ENCODE data around the gene KBTBD7. TPM values are rescaled to one million over a fixed set of nuclear protein-coding genes. Genes with fewer than 3 reads are reported as not detected.

The KBTBD7 gene
- total and polyA plus RNA-seq, 2 of the 13 experiments (the other 11 are each of a cell fraction or from before 2014, with no cell fraction given) = 3.6 to 9.0 TPM

DNA sequence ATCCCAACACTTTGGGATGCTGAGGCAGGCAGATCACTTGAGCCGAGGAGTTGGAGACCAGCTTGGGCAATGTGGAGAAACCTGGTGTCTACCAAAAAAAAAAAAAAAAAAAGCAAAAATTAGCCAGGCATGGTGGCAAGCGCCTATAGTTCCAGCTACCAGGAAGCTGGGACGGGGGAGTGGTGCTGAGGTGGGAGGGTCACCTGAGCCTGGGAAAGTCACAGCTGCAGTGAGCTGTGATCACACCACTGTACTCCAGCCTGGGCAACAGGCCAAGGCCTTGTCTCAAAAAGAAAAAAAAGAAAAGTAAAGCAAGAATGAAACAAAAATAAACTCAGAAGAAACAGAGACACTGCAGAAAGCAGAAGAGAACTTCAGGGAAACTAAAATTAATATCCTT, 37.4 kb upstream of the KBTBD7 start:
- 0 out of 2 replicates have a peak, but pooled peaks have one; percentile 16 for TF ChIP-seq ELF3 (CRISPR knock-in tag; IDR thresholded peaks at IDR 0.05)
- TF ChIP-seq DMAP1 (CRISPR knock-in tag; IDR thresholded peaks at IDR 0.05) = no peak
- TF ChIP-seq MTA1 (CRISPR knock-in tag; IDR thresholded peaks at IDR 0.05; ENCODE audit: borderline replicate concordance) = no peak
- 0 out of 2 replicates have a peak, but pooled peaks have one; percentile 40 for TF ChIP-seq ZMYM4 (CRISPR knock-in tag; IDR thresholded peaks at IDR 0.05)
- peak; percentile 32; the same call in 1 of the 2 replicates for TF ChIP-seq ZNF362 (CRISPR knock-in tag; IDR thresholded peaks at IDR 0.05; ENCODE audit: borderline replicate concordance)
- Histone ChIP-seq H3K9me3 (ENCODE audit: low read length) (no peaks in the 10 kb centered on the region), H3K4me3 (replicated peaks in 1 of 3; ENCODE audit: insufficient read depth in 1 of 3, low read depth in 2 of 3, low read length in 3 of 3) (no peak overlapping the region), H3K27me3 (ENCODE audit: control insufficient read depth in 1 of 2, insufficient read depth in 2 of 2, low read length in 2 of 2) (no peaks in the 10 kb centered on the region), H3K36me3 (replicated peaks in 1 of 2; ENCODE audit: control insufficient read depth in 1 of 2, insufficient read depth in 2 of 2, low read length in 2 of 2) (peaks cover 0 to 20% of the 10 kb centered on the region in 2 experiments; a peak in 2 of 5 replicates), H3K9ac (ENCODE audit: insufficient read depth, low read depth, low read length) (no peak overlapping the region), H3K4me2 (ENCODE audit: low read depth, low read length) (no peak overlapping the region), H3K79me2 (ENCODE audit: insufficient read depth, low read length) (no peaks in the 10 kb centered on the region), H4K20me1 (ENCODE audit: insufficient read depth, low read length) (no peaks in the 10 kb centered on the region), H3K27ac (ENCODE audit: extremely low read length, insufficient read depth, low read length) (no peak overlapping the region), H3K4me1 (ENCODE audit: insufficient read depth, low read length) (peaks cover 16% of the 10 kb centered on the region), H2AFZ (ENCODE audit: low read length) (no peak overlapping the region)
- in situ Hi-C loops (cut with HindIII; ENCODE audit: extremely low pct_ligation_motif_present, low pct_unique_long_range_greater_than_20kb) = no loop called here
- ChIA-PET CTCF (ENCODE audit: low intra/inter-chr PET ratio, low total read pairs) (no interaction called here), POLR2A (no interaction called here)
- no TSS peak for BruUV-seq (replicated peaks)
- FAIRE-seq (no peak), DNase-seq (ENCODE audit: low spot score) (peak; percentile 28), ATAC-seq (peak; percentile 77)
- intact Hi-C loops (cut with micrococcal nuclease; ENCODE audit: unreplicated experiment) = no loop called here
- 70% methylated on average over 3 of the region's 3 CpGs for WGBS (ENCODE audit: low lambda C conversion rate)

GRCh38 chr13:41231025-41231677, 36.8 kb upstream of the KBTBD7 start:
- WGBS (ENCODE audit: low lambda C conversion rate) = 97% methylated on average over 2 of the region's 2 CpGs
- CTCF ChIA-PET (ENCODE audit: low intra/inter-chr PET ratio, low total read pairs) = no interaction called here

More at GRCh38 chr13:41231025-41231677, 36.8 kb upstream of the KBTBD7 start:
- no peaks in the 10 kb centered on the region for H3K27me3 ChIP-seq (ENCODE audit: control insufficient read depth in 1 of 2, insufficient read depth in 2 of 2, low read length in 2 of 2)
- H3K4me2 ChIP-seq (ENCODE audit: low read depth, low read length) = no peak overlapping the region
- no peaks in the 10 kb centered on the region for H3K9me3 ChIP-seq (ENCODE audit: low read length)
- no peak for TF ChIP-seq HCFC1 (IDR thresholded peaks at IDR 0.05; ENCODE audit: low read depth, low read length)
- TF ChIP-seq TARDBP (CRISPR knock-in tag; IDR thresholded peaks at IDR 0.05) = no peak
- no peak for TF ChIP-seq POLR2G (IDR thresholded peaks at IDR 0.05; ENCODE audit: low read depth, low read length)
- no peak for TF ChIP-seq FOXA1 (IDR thresholded peaks at IDR 0.05)
- 0 out of 2 replicates have a peak, but pooled peaks have one; percentile 23 for TF ChIP-seq FOXA1 (CRISPR knock-in tag; IDR thresholded peaks at IDR 0.05)
- no peak for TF ChIP-seq ARID5B (CRISPR knock-in tag; IDR thresholded peaks at IDR 0.05)
- H2AFZ ChIP-seq (ENCODE audit: low read length) = no peak overlapping the region
- intact Hi-C loops (cut with micrococcal nuclease; ENCODE audit: unreplicated experiment) = no loop called here
- FAIRE-seq = no peak
- peaks cover 16% of the 10 kb centered on the region for H3K4me1 ChIP-seq (ENCODE audit: insufficient read depth, low read length)
- no peak for DNase-seq (ENCODE audit: low spot score)
- in situ Hi-C loops (cut with HindIII; ENCODE audit: extremely low pct_ligation_motif_present, low pct_unique_long_range_greater_than_20kb) = no loop called here
- H3K36me3 ChIP-seq (replicated peaks in 1 of 2; ENCODE audit: control insufficient read depth in 1 of 2, insufficient read depth in 2 of 2, low read length in 2 of 2) = peaks cover 0 to 25% of the 10 kb centered on the region in 2 experiments; a peak in 2 of 5 replicates
- POLR2A ChIA-PET = no interaction called here
- no peak overlapping the region for H3K4me3 ChIP-seq (replicated peaks in 1 of 3; ENCODE audit: insufficient read depth in 1 of 3, low read depth in 2 of 3, low read length in 3 of 3)
- no peak for ATAC-seq
- H3K79me2 ChIP-seq (ENCODE audit: insufficient read depth, low read length) = no peaks in the 10 kb centered on the region
- no peaks in the 10 kb centered on the region for H4K20me1 ChIP-seq (ENCODE audit: insufficient read depth, low read length)
- no TSS peak for BruUV-seq (replicated peaks)
- no peak overlapping the region for H3K9ac ChIP-seq (ENCODE audit: insufficient read depth, low read depth, low read length)
- H3K27ac ChIP-seq (ENCODE audit: extremely low read length, insufficient read depth, low read length) = peak overlapping the region; percentile 7
